Breast epithelium (tissue), 4 donors: ENCODE results near the gene MOGAT1. TPM values are rescaled to one million over a fixed set of nuclear protein-coding genes. Genes with fewer than 3 reads are reported as not detected.

ENCODE experiments used
- DNase-seq, 2 donors: peaks; one replicate each; pipeline ENCODE4 v3.0.0-alpha.2; 2019; ENCODE audit warnings: low spot score in 2 of 2
- H3K27ac ChIP-seq, 2 donors: fragments of 200-600 bp; sonication (generic) in 1 of 2; one replicate each; pipeline ENCODE4 v1.5.1; 2016 to 2019; ENCODE audit warnings: mild to moderate bottlenecking in 1 of 2
- H3K27me3 ChIP-seq, 2 donors: fragments of 200-600 bp; sonication (generic) in 1 of 2; one replicate each; pipeline versions ENCODE4 v1.5.1 to v1.6.0; 2017 to 2019; ENCODE audit warnings: control low read depth in 1 of 2, mild to moderate bottlenecking in 1 of 2
- H3K36me3 ChIP-seq: fragments of 200-600 bp; one replicate; pipeline ENCODE4 v1.5.1; 2019
- H3K4me1 ChIP-seq, 2 donors: fragments of 200-600 bp; sonication (generic); one replicate each; pipeline ENCODE4 v1.5.1; 2016 to 2019; ENCODE audit warnings: control low read depth in 1 of 2
- H3K4me3 ChIP-seq, 3 donors: fragments of 200-600 bp; sonication (generic); 1 replicate in 2 of 3; 2 replicates in 1 of 3; pipeline ENCODE4 v1.5.1; 2016 to 2019; ENCODE audit warnings: mild to moderate bottlenecking in 3 of 3, moderate library complexity in 2 of 3
- H3K9me3 ChIP-seq, 2 donors: fragments of 200-600 bp; sonication (generic) in 1 of 2; one replicate each; pipeline ENCODE4 v1.5.1; 2016 to 2019; ENCODE audit warnings: control low read depth in 1 of 2
- CTCF ChIP-seq, 3 donors: fragments of 450-650 bp; IDR thresholded peaks; one replicate each; pipeline ENCODE4 v1.5.1; 2016 to 2017; ENCODE audit warnings: antibody characterized with exemption in 3 of 3, mild to moderate bottlenecking in 3 of 3, moderate library complexity in 3 of 3
- POLR2A ChIP-seq: fragments of 450-650 bp; IDR thresholded peaks from one replicate; pipeline ENCODE4 v1.6.1; 2016; ENCODE audit warnings: antibody characterized with exemption, mild to moderate bottlenecking, moderate library complexity
- POLR2AphosphoS5 ChIP-seq, 3 donors: sonication (generic); formaldehyde crosslinking; IDR thresholded peaks; one replicate each; pipeline ENCODE4 v1.6.1; 2017; ENCODE audit warnings: antibody characterized with exemption in 3 of 3
- intact Hi-C: fragments of 100-400 bp; cut with DNase I; formaldehyde crosslinking; loops from one replicate; pipeline ENCODE4 v1.15.1; 2023; ENCODE audit warnings: low total_unique reads
- total RNA-seq, 3 donors: library from RNA; depleted of rRNA; stranded (reverse); fragments of >200 nt; gene quantifications; one replicate each; pipeline ENCODE4 v1.1.0, GENCODE V29; 2016

Gene MOGAT1
- total RNA-seq, 3 donors from 2014 or later, result 0.98 TPM; not detected in 2

GRCh38 chr2:222728621-222729020 is 57.2 kb downstream of the MOGAT1 start:
- Histone ChIP-seq H3K27ac (no peak overlapping the region), H3K9me3 (no peaks in the 10 kb centered on the region), H3K27me3 (no peaks in the 10 kb centered on the region), H3K4me3 (no peak overlapping the region), H3K4me1 (peaks cover 0 to 6% of the 10 kb centered on the region in 2 donors), H3K36me3 (no peaks in the 10 kb centered on the region)
- intact Hi-C loops, result no loop called here
- no peak for TF ChIP-seq POLR2AphosphoS5 (IDR thresholded peaks at IDR 0.05)
- no peak for TF ChIP-seq POLR2A
- no peak for TF ChIP-seq CTCF (IDR thresholded peaks at IDR 0.05)
- DNase-seq, result no peak

- no peaks in the 10 kb centered on the region for H3K9me3 ChIP-seq
- H3K36me3 ChIP-seq, result no peaks in the 10 kb centered on the region
- peak overlapping the region in 1 of 2 donors; percentile 23 for H3K27ac ChIP-seq
- TF ChIP-seq POLR2A (no peak), CTCF (IDR thresholded peaks at IDR 0.05) (no peak)
- no peak overlapping the region for H3K4me3 ChIP-seq
- no peaks in the 10 kb centered on the region for H3K27me3 ChIP-seq
- intact Hi-C loops, result no loop called here
- no peak for DNase-seq
- H3K4me1 ChIP-seq, result peaks cover 0 to 6% of the 10 kb centered on the region in 2 donors
These were observed 59.0 kb downstream of the MOGAT1 start for GRCh38 chr2:222730366-222730999.

- Histone ChIP-seq H3K36me3 (no peaks in the 10 kb centered on the region), H3K4me3 (no peak overlapping the region), H3K9me3 (no peaks in the 10 kb centered on the region), H3K27me3 (no peaks in the 10 kb centered on the region), H3K4me1 (peaks cover 0 to 6% of the 10 kb centered on the region in 2 donors), H3K27ac (peak overlapping the region; percentile 15 to 36)
- DNase-seq, result no peak
- intact Hi-C loops, result no loop called here
- no peak for TF ChIP-seq POLR2A
- no peak for TF ChIP-seq POLR2AphosphoS5 (IDR thresholded peaks at IDR 0.05)
- no peak for TF ChIP-seq CTCF (IDR thresholded peaks at IDR 0.05)
These were observed 59.8 kb downstream of the MOGAT1 start for GRCh38 chr2:222731201-222731621.

- H3K36me3 ChIP-seq, result no peaks in the 10 kb centered on the region
- H3K27ac ChIP-seq, result peak overlapping the region; percentile 8 to 86
- intact Hi-C loops, result no loop called here
- H3K27me3 ChIP-seq, result no peaks in the 10 kb centered on the region
- H3K9me3 ChIP-seq, result no peaks in the 10 kb centered on the region
- peaks cover 0 to 6% of the 10 kb centered on the region in 2 donors for H3K4me1 ChIP-seq
- no peak overlapping the region for H3K4me3 ChIP-seq
- TF ChIP-seq POLR2A, result no peak
- no peak for TF ChIP-seq CTCF (IDR thresholded peaks at IDR 0.05)
- no peak for TF ChIP-seq POLR2AphosphoS5 (IDR thresholded peaks at IDR 0.05)
- DNase-seq, result no peak
These were observed 61.2 kb downstream of the MOGAT1 start for GRCh38 chr2:222732489-222733178.

- Histone ChIP-seq H3K27ac (peak overlapping the region; percentile 54 to 86), H3K4me1 (peaks cover 0 to 6% of the 10 kb centered on the region in 2 donors), H3K9me3 (no peaks in the 10 kb centered on the region), H3K4me3 (peak overlapping the region in 1 of 3 donors; percentile 26), H3K36me3 (no peaks in the 10 kb centered on the region), H3K27me3 (no peaks in the 10 kb centered on the region)
- no peak for DNase-seq
- TF ChIP-seq POLR2A (no peak), POLR2AphosphoS5 (IDR thresholded peaks at IDR 0.05) (no peak), CTCF (IDR thresholded peaks at IDR 0.05) (no peak)
- intact Hi-C loops, result no loop called here
These were observed 62.0 kb downstream of the MOGAT1 start for GRCh38 chr2:222733470-222733845.
